Osteoblast (primary cell): ENCODE measurements around the gene DUS1L. TPM values are rescaled to one million over a fixed set of nuclear protein-coding genes. Genes with fewer than 3 reads are reported as not detected.

Source experiments
- DNase-seq: peaks from one replicate; pipeline ENCODE4 v3.0.0; 2011; ENCODE audit warnings: low spot score, mixed read lengths; ENCODE audit not compliant: insufficient read length; ENCODE audit errors: missing footprints
- H2AFZ ChIP-seq: 2 replicates; pipeline ENCODE4 v1.6.0; 2011; ENCODE audit warnings: mild to moderate bottlenecking, low read length
- H3K27ac ChIP-seq: 2 replicates; pipeline ENCODE4 v1.5.1; 2011; ENCODE audit warnings: mild to moderate bottlenecking, low read depth, low read length, moderate library complexity
- H3K27me3 ChIP-seq: 2 replicates; pipeline ENCODE4 v1.6.0; 2012; ENCODE audit warnings: mild to moderate bottlenecking, control low read depth, inconsistent platforms, low read length, moderate library complexity; ENCODE audit not compliant: insufficient read depth
- H3K36me3 ChIP-seq: 2 replicates; pipeline ENCODE4 v1.5.1; 2011; ENCODE audit warnings: mild to moderate bottlenecking, low read length, control low read depth, moderate library complexity; ENCODE audit not compliant: insufficient read depth
- H3K4me1 ChIP-seq: 2 replicates; pipeline ENCODE4 v1.5.1; 2011; ENCODE audit warnings: mild to moderate bottlenecking, low read length, control low read depth, moderate library complexity; ENCODE audit not compliant: insufficient read depth
- H3K4me2 ChIP-seq: 2 replicates; pipeline ENCODE4 v1.6.0; 2011; ENCODE audit warnings: mild to moderate bottlenecking, low read length; ENCODE audit not compliant: insufficient read depth
- H3K4me3 ChIP-seq: fragments of 200-600 bp; sonication (generic); 3 replicates; pipeline ENCODE4 v1.5.1; 2012; ENCODE audit warnings: mild to moderate bottlenecking, low read length, inconsistent platforms; ENCODE audit not compliant: insufficient read depth
- H3K79me2 ChIP-seq: 2 replicates; pipeline ENCODE4 v1.6.0; 2012; ENCODE audit warnings: mild to moderate bottlenecking, low read length, control low read depth, inconsistent platforms; ENCODE audit not compliant: insufficient read depth
- H3K9me3 ChIP-seq: 2 replicates; pipeline ENCODE4 v1.5.1; 2011; ENCODE audit warnings: low read depth, low read length, control low read depth
- H4K20me1 ChIP-seq: 2 replicates; pipeline ENCODE4 v1.6.0; 2012; ENCODE audit warnings: mild to moderate bottlenecking, low read length, control low read depth; ENCODE audit not compliant: insufficient read depth
- total RNA-seq: library from RNA; depleted of rRNA; stranded (reverse); fragments of >200 nt; gene quantifications from 2 replicates; pipeline ENCODE4 v1.2.3, GENCODE V29; 2012
- TF ChIP-seq, protein P1 (sequence below): IDR thresholded peaks from 2 replicates; pipeline ENCODE4 v1.5.1; 2011; ENCODE audit warnings: mild to moderate bottlenecking, low read depth, low read length, moderate library complexity; ENCODE audit errors: extremely low read depth

DUS1L gene
- total RNA-seq, 1 donor, result 43.8 TPM

DNA sequence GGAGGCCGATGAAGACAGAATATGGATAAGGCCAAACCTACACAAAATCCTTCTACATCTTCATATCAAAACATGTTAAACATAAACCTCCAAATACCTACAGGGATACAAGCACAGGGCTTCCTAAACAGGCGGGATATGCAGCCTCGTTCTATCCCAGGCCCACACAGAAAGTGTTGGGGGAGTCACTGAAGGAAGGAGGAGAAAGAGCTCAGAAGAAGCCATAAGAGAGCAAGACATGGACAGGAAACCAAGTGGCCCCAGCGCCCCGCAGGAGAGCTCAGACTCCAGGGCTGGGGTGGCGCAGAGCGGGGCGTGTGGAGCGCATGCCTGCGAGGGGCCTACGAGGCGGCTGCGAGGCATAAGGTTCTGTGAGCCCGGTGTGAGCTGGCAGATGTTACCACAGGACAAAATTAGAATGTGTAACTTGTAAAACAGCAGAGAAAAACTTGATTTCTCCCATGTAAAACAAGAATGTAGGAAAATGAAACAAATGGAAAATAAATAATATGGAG, 43.4 kb upstream of the DUS1L start:
- Histone ChIP-seq H3K79me2 (no peaks in the 10 kb centered on the region), H3K4me3 (no peak overlapping the region), H3K27me3 (no peaks in the 10 kb centered on the region), H4K20me1 (no peaks in the 10 kb centered on the region), H3K36me3 (peaks cover 7% of the 10 kb centered on the region), H3K4me2 (no peak overlapping the region), H3K4me1 (no peaks in the 10 kb centered on the region), H3K9me3 (no peaks in the 10 kb centered on the region), H2AFZ (no peak overlapping the region), H3K27ac (no peak overlapping the region)
- TF ChIP-seq, protein P1, sequence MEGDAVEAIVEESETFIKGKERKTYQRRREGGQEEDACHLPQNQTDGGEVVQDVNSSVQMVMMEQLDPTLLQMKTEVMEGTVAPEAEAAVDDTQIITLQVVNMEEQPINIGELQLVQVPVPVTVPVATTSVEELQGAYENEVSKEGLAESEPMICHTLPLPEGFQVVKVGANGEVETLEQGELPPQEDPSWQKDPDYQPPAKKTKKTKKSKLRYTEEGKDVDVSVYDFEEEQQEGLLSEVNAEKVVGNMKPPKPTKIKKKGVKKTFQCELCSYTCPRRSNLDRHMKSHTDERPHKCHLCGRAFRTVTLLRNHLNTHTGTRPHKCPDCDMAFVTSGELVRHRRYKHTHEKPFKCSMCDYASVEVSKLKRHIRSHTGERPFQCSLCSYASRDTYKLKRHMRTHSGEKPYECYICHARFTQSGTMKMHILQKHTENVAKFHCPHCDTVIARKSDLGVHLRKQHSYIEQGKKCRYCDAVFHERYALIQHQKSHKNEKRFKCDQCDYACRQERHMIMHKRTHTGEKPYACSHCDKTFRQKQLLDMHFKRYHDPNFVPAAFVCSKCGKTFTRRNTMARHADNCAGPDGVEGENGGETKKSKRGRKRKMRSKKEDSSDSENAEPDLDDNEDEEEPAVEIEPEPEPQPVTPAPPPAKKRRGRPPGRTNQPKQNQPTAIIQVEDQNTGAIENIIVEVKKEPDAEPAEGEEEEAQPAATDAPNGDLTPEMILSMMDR, result no peak
- DNase-seq, result peak; percentile 72

DNA sequence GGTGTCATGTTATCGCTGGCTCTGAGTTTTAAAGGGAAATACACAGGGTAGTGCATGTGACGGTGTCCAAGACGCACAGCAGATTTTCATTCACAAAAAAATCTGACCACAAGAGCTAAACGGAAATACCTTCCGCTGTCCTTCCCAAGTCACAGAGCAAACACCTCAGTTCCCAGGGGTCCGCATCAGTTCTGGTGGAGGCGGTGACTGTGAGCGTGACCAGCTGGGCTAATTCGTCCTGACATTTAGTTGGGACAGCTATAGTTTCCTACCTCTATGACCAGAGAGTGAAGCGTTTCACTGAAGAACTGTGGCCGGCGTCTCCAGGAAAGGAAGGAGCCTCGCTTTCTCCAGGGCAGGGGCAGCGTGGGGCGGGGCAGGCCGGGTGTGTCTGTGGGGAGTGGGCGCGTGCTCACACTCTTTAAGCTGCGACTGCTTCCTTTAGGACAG, 42.9 kb upstream of the DUS1L start:
- peak; percentile 31 for DNase-seq

DNA sequence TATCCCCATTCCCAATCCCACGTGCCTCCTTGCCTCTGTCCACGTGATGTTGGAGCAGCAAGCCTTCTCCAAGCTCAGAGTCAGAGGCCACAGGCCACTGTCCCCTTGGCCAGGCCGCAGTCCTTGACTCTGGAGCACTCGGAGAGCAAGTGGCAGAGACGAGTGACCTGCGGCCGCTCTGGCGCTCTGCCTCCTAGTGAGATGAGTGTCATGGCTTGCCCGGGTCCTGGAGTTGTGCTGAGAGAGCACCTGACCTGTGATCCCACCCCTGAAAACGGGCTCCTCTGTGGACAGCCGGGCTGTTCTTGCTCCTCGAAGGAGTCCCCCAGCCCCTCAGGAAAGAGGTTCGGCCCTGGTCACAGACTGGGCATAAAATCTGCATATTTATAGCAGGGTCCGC, 42.4 kb upstream of the DUS1L start:
- TF ChIP-seq, protein P1, result no peak
- Histone ChIP-seq H3K27me3 (no peaks in the 10 kb centered on the region), H4K20me1 (no peaks in the 10 kb centered on the region), H3K27ac (no peak overlapping the region), H3K4me2 (no peak overlapping the region), H3K4me1 (no peaks in the 10 kb centered on the region), H3K9me3 (no peaks in the 10 kb centered on the region), H3K4me3 (no peak overlapping the region), H2AFZ (no peak overlapping the region), H3K79me2 (no peaks in the 10 kb centered on the region), H3K36me3 (peaks cover 7% of the 10 kb centered on the region)
- peak; percentile 22 for DNase-seq

More for the DNA sequence above, 42.9 kb upstream of the DUS1L start:
- Histone ChIP-seq H3K4me3 (no peak overlapping the region), H3K36me3 (peaks cover 7% of the 10 kb centered on the region), H3K4me1 (no peaks in the 10 kb centered on the region), H2AFZ (no peak overlapping the region), H3K27me3 (no peaks in the 10 kb centered on the region), H3K4me2 (no peak overlapping the region), H3K27ac (no peak overlapping the region), H4K20me1 (no peaks in the 10 kb centered on the region), H3K79me2 (no peaks in the 10 kb centered on the region), H3K9me3 (no peaks in the 10 kb centered on the region)
- TF ChIP-seq, protein P1, result no peak

DNA sequence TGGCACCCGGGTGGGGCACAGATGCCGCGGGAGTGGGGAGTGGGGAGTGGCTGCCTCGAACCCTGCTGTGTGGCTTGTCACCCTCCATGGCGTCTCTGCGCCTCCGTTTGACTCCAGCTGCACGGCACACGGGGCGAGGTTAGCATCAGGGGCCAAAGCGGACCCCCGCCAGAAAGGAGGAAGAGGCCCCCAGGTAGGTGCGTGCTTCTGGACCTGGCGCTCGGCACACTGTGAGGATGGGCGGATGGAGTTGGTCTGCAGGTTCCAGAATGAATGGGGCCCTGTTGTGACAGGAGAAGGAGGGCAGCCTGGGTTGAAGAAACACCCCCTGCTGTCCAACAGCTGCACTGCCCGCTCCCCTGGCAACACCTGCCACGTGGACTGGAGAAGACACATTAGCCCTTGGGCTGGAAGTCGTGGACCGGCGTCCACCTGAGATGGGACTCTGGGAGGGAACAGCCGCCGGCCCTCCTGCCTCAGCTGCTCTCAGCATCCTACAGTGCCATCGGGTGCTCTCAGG, 41.8 kb upstream of the DUS1L start:
- Histone ChIP-seq H2AFZ (no peak overlapping the region), H3K27me3 (no peaks in the 10 kb centered on the region), H3K4me2 (no peak overlapping the region), H3K9me3 (no peaks in the 10 kb centered on the region), H3K4me1 (no peaks in the 10 kb centered on the region), H3K27ac (no peak overlapping the region), H3K36me3 (peaks cover 3% of the 10 kb centered on the region), H3K79me2 (no peaks in the 10 kb centered on the region), H4K20me1 (no peaks in the 10 kb centered on the region), H3K4me3 (no peak overlapping the region)
- TF ChIP-seq, protein P1, result no peak
- DNase-seq, result peak; percentile 78
